Stimulated activated CD4-positive, alpha-beta T cell treated with anti-CD3 and anti-CD28 coated beads, Interleukin-2, amount 100 ng/mL, for 48 hours (primary cell): Measurements from ENCODE around the gene SIM1.
"Not testable (repeated sequence)": the region's sequence is repeated elsewhere in the genome, so short reads cannot be mapped to it uniquely, and the experiment has no call there.

Source experiments
- DNase-seq, 2 donors: peaks; one replicate each; pipeline ENCODE4 v3.0.0-alpha.2; 2020

The SIM1 gene

DNA sequence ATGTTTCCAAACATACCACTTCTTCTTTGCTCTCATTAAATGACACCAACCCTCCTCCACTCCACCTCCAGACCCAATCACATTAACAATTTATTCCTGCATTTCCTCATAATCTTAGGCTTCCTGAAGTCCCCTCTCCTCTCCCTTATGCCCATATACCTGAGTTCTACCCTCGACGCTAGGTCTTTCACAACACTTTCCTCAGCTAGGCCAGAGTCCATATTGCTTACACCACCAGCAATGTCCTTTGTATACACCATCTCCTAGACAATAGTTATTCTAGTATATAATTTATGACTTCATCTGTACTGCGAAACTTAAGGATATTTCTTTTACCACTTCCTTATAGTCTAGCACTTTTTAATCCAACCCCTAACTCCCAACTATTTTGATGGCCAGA lies 47.7 kb downstream of the SIM1 start:
- no peak for DNase-seq

- DNase-seq: no peak
Measured at GRCh38 chr6:100415768-100416167, 49.0 kb downstream of the SIM1 start.

DNA sequence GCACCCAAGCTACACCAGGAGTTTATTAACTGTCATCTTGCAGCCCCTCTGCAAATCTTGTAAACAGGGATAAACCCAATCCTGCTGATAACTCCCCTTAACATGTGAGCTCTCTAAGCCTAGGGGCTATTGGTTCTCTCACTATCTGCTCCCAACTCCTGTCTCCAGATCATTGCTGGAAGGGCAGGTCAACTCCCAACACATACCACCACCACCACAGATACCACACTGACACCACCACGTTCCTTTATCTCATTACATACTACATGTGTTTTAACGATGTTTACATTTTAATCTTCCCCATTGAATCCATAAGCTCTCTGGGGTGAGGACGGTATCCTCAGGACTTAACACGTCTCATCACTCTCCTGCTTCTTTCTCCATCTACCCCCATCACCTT lies 51.8 kb downstream of the SIM1 start:
- no peak for DNase-seq

DNA sequence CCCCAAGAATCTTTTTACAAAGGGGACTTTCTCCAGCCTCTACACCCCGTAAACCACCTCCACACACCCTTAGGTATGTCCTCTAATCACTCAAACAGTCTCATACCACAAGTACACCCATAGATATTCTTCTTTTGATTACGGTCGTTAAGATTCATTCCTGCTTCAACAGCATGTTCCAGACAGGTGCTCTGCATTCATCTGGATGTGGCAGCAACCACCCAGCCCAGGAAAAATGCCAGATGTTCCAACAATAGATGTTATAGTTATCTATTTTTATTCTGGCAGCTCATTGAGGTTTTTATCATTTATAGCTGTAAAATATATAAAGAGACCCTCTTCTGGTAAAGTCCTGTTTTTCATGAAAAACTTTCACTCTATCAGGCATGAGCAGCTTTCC lies 60.7 kb downstream of the SIM1 start:
- DNase-seq: no peak

GRCh38 chr6:100393493-100393892 lies 71.2 kb downstream of the SIM1 start:
- DNase-seq: no peak

DNA sequence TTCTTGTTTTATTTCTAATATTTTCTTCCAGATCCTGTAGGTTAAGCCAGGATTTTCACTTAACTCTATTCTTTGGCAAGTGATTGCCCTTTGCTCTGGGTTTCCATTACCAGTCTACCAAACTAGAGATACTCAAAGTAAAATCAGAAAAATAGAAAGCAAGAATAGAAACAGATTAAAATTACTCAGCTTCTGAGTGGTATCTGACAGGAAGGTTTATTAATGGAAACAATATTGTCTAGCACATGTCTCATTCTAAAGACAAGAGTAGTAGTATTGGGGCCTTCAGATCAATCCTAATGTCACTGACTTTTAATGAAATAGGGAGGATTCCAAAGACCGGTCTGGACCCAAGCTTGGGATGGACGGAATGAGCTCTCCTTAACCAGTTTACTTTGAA lies 72.3 kb downstream of the SIM1 start:
- DNase-seq: no peak

GRCh38 chr6:100388868-100389519 lies 75.7 kb downstream of the SIM1 start:
- DNase-seq: no peak

DNA sequence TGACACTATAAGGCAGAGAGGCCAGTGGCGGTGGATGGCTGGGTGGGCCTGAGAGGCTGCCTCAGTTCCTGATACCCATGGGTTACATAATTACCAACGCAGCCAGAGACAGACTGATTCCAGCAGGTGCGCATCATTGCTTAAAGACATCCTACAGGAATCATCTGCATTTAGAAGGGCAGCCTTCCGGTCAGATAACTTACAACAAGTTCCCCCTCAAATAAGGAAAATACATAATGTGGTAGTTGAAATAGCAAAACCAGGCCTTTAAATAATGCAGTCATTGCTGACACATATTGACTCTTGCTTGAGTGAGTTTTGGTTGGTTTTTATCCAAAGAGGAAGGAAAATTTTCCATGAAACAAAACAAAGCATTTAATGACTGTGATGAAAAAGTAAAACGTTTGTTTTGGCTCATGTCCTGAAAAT lies 81.9 kb downstream of the SIM1 start:
- no peak for DNase-seq

- DNase-seq: no peak
Measured at GRCh38 chr6:100382031-100382430, 82.7 kb downstream of the SIM1 start.

DNA sequence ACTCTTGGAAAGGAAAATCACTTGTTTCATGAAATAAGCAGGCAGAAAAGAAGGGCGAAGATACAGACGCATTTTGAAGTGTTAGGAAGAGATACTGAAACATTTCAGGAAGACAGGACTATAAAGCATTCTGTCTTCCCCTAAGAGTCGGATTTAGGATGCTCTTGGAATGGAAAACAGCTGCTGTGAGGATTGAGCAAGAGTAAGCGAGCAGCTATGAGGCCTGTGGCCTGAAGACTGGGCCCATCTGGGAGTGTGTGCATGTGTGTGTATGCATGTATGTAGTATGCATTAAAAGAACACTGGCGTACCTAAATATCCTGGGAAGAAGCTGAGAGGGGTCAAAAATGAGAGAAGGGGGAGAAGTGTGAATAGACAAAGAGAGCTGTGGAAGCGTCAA lies 83.6 kb downstream of the SIM1 start:
- DNase-seq: no peak

GRCh38 chr6:100379386-100379785 lies 85.3 kb downstream of the SIM1 start:
- no peak for DNase-seq

GRCh38 chr6:100378576-100378975 lies 86.1 kb downstream of the SIM1 start:
- DNase-seq: no peak

DNA sequence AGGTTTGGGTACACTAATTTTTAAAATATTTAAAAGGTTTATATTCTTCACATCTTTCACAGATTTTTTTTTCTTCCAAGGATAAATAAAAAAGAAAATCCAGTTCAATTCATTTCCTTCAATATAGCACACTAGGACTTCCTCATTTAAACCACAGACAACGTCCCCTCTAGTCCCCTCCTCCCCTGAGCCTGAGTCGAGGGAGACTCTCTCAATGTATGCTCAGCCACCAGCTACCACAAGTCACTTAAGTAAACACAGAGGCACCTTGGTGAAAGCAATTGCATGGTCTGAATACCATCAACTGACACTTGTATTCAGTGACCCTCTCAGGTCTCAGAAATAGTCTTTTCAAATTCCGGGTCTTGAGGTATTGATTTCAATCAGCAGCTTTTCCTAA lies 88.6 kb downstream of the SIM1 start:
- DNase-seq: no peak

GRCh38 chr6:100372326-100373091 lies 92.2 kb downstream of the SIM1 start:
- DNase-seq: no peak

- no peak for DNase-seq
Measured at GRCh38 chr6:100371591-100371990, 93.1 kb downstream of the SIM1 start.

DNA sequence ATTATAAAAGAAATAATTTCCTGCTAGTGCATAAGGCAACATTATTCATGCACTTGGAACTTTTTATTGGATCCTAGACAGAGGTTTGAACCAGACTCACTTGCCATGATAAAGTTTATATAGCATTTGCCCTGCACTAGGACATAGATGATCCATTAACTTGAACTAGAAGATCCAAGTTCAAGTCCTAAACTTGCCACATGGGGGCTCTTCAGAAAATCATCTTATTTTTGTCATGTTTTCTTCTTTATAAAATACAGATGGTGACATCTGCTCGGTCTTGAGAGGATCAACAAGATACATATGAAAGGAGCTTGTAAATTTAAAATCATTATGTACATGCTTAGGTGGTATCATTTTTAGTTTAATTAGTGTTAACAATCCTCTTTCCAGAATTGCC lies 94.5 kb downstream of the SIM1 start:
- no peak for DNase-seq

GRCh38 chr6:100366419-100366818 lies 98.3 kb downstream of the SIM1 start:
- DNase-seq: no peak

DNA sequence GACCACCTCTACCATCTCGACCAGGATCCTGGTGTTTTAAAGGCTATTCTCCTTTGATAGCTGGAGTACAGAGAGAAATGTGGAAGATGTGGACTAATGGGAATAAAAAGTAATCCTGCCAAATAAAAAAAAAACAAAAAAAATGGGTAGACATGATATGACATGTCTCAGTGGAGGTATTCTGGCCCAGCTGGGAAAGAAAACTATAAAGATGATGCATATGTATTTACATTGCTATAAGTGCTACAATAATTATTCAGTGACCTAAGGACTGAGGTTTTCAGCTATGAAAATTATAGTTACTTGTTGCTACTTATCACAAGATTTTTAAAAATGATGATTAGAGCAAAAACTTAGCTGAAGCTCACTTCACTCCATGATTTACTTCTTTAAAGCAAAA lies 101.1 kb downstream of the SIM1 start:
- no peak for DNase-seq

DNA sequence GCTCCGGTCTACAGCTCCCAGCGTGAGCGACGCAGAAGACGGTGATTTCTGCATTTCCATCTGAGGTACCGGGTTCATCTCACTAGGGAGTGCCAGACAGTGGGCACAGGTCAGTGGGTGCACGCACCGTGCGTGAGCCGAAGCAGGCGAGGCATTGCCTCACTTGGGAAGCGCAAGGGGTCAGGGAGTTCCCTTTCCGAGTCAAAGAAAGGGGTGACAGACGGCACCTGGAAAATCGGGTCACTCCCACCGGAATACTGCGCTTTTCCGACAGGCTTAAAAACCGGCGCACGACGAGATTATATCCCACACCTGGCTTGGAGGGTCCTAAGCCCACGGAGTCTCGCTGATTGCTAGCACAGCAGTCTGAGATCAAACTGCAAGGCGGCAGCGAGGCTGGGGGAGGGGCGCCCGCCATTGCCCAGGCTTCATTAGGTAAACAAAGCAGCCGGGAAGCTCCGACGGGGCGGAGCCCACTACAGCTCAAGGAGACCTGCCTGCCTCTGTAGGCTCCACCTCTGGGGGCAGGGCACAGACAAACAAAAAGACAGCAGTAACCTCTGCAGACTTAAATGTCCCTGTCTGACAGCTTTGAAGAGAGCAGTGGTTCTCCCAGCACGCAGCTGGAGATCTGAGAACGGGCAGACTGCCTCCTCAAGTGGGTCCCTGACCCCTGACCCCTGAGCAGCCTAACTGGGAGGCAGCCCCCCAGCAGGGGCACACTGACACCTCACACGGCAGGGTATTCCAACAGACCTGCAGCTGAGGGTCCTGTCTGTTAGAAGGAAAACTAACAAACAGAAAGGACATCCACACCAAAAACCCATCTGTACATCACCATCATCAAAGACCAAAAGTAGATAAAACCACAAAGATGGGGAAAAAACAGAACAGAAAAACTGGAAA lies 109.7 kb downstream of the SIM1 start:
- DNase-seq: not testable (repeated sequence)

DNA sequence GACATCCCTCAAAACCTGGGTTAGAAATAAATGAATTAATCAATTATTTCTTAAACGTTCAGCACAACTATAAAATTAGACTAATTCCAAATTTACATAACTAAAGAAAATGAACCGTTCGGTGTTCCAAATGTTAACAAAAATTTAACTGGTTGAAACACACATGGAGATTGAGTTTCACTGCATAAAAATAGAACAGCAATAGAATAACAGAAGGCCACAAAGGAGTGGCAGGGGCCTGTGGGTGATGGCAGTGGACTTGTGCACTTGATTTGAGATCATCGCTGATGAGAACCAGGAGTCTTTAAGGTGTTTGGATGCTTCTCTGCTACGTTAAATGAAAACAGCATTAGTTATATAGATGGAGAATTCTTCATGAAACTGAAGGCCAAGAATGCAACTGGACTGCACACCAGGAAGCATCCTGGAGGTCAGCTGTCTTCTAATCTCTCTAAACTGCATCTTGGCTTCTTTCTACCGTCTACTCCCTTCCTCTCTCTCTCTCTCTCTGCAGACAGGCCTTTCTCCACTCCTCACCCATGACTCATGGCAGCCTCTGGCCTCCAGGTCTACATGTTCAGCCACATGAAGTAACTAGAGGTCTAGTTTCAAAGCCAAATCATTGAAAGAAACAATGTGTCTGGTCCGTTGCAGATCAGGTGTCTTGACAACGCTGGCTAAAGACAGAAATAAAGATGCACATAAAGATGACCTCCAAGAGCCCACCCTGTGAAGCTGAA lies 111.3 kb downstream of the SIM1 start:
- no peak for DNase-seq

DNA sequence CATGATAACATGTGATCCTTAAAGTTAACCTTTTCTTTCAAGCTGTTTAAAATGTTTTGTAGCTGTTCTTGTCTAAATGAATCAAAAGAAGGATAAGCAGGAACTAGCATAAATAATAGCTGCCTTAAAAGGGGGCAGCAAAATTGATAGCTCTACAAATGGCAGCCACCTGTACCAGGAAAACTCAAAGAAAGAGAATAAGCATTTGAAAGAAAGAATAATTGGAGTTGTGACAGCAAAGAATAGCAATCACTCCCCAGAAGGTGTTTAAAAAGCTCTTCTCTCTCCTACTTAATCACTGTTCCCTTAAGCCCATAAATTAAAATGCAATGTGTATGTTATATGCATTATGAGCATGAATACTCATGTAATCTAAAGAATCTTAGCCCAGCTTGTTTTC lies 114.6 kb downstream of the SIM1 start:
- no peak for DNase-seq

- no peak for DNase-seq
Measured at GRCh38 chr6:100349366-100349765, 115.4 kb downstream of the SIM1 start.
